ENCODE measurements around the gene TREM1.

The TREM1 gene

DNA sequence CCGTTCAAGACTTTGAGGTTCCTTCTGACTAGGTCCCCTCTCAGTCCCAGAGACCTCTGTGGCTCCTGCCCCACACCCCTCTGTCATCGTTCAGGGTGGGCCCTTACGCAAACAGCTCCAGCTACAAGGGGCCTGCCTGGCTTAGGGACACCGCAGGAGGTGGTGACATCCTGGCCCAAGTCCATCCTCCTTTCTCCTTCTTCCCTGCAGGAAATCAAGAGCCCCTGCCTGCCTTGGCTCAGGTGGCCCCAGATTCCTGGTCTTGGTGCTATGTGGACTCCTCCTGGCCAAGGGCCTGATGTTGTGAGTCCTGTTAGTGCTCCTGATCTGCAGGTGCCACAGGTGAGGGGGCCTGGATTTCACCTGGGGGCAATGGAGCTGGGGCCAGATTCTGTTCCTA lies 50.2 kb downstream of the TREM1 start:
- no peak overlapping the region for H3K4me3 ChIP-seq (ENCODE audit: low read depth, low read length)
- TF ChIP-seq, protein P1, sequence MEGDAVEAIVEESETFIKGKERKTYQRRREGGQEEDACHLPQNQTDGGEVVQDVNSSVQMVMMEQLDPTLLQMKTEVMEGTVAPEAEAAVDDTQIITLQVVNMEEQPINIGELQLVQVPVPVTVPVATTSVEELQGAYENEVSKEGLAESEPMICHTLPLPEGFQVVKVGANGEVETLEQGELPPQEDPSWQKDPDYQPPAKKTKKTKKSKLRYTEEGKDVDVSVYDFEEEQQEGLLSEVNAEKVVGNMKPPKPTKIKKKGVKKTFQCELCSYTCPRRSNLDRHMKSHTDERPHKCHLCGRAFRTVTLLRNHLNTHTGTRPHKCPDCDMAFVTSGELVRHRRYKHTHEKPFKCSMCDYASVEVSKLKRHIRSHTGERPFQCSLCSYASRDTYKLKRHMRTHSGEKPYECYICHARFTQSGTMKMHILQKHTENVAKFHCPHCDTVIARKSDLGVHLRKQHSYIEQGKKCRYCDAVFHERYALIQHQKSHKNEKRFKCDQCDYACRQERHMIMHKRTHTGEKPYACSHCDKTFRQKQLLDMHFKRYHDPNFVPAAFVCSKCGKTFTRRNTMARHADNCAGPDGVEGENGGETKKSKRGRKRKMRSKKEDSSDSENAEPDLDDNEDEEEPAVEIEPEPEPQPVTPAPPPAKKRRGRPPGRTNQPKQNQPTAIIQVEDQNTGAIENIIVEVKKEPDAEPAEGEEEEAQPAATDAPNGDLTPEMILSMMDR (IDR thresholded peaks at IDR 0.05; ENCODE audit: insufficient read depth, low read depth, low read length, missing control alignments), result no peak
- DNase-seq (ENCODE audit: low read depth), result no peak

DNA sequence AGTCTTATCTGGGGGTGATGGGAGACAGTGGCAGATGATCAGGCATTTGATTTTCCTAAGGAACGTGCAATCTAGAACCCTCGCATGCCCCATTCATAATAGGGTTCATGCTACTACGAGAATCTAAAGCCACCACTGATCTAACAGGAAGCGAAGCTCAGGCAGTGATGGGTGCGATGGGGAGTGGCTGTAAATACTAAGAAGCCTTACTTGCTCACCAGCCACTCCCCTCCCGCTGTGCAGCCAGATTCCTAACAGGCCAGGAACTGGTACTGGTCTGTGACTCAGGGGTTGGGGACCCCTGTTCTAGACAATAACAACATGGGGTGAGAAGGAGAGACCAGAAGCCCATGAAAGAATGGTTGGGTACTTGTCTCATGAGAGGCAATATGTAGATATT lies 53.8 kb downstream of the TREM1 start:
- no peak overlapping the region for H3K4me3 ChIP-seq (ENCODE audit: low read depth, low read length)
- TF ChIP-seq, protein P1 (IDR thresholded peaks at IDR 0.05; ENCODE audit: insufficient read depth, low read depth, low read length, missing control alignments), result no peak
- no peak for DNase-seq (ENCODE audit: low read depth)

DNA sequence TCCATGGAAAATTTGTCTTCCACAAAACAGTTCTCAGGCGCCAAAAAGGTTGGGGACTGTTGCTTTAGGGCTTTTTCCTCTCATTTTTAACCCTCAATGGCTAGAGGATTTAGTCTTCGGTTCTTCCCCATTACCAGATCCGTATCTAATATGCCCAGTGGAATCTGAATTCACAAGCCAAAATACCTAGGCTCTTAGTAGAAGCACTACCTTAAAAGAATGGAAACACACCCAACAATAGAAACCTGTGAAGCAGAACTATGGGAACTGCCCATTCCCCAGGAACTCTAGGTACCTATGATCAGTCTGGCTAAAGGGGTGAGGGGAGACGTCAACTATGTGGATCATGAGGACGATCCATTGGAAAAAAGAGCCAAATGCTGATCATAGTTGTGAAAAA lies 55.2 kb downstream of the TREM1 start:
- no peak for DNase-seq (ENCODE audit: low read depth)
- H3K4me3 ChIP-seq (ENCODE audit: low read depth, low read length), result no peak overlapping the region
- TF ChIP-seq, protein P1 (IDR thresholded peaks at IDR 0.05; ENCODE audit: insufficient read depth, low read depth, low read length, missing control alignments), result no peak

DNA sequence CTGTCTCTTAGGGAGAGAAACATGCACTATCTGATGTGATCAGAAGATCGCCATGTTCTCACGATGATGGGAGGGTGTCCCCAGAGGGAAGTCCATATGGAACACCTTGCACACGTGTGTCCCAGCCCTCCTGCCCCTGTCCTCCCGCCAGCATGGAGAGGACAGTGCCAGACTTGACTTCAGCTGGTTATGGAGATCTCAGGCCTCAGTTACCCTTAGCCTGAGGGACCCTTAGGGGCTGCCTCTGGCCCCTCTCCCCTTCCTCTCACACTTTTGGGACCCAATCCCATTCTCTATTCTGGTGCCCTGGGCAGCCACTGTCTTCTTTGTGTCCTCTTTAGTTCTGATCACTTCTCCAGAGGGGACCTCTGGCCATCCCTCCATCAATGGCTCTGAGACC lies 56.8 kb downstream of the TREM1 start:
- TF ChIP-seq, protein P1 (IDR thresholded peaks at IDR 0.05; ENCODE audit: insufficient read depth, low read depth, low read length, missing control alignments), result no peak
- H3K4me3 ChIP-seq (ENCODE audit: low read depth, low read length), result no peak overlapping the region
- no peak for DNase-seq (ENCODE audit: low read depth)

DNA sequence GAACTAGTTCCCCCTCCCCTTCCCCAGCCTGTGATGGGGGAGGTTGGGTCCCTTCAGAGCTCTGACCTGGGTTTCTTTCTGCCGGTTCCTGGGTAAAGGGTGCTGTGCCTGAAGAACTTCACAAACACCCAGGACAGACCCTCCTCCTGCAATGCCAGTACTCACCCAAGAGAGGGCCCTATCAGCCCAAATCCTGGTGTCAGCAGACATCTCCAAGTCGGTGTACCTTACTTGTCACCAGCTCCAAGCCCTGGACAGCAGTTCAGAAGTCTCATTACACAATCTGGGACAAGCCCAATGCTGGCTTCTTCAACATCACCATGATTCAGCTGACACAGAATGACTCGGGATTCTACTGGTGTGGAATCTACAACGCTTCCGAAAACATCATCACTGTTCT lies 57.9 kb downstream of the TREM1 start:
- peak; percentile 27 for DNase-seq (ENCODE audit: low read depth)
- TF ChIP-seq, protein P1 (IDR thresholded peaks at IDR 0.05; ENCODE audit: insufficient read depth, low read depth, low read length, missing control alignments), result no peak
- H3K4me3 ChIP-seq (ENCODE audit: low read depth, low read length), result no peak overlapping the region

DNA sequence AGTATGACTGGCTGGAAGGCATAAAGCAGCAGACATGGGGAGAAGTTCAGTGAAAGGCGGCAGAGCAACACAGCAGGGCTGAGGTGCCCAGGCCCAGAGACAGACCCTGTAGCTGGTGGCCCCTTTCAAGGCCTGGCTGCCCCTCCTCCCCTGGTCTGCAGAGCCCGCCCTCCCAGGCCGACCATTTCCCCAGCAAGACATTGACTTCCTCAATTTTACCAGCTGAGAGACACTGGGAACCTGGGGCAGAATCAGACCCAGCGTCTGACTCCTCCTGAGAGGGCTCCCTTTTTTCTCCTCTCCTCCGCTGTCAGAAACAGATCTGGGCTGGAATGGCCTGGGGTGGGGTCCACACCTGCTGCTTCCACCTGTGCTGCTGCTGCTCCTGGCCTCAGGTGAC lies 58.4 kb downstream of the TREM1 start, which contains the start of gene TREML4:
Gene TREML4, plus strand, starts transcription at position 254 of the 400 bp plus-strand sequence. Its CDS starts 79 bp downstream, at position 333.
- no peak within 1 kb of the TSS for H3K4me3 ChIP-seq (ENCODE audit: low read depth, low read length)
- TF ChIP-seq, protein P1 (IDR thresholded peaks at IDR 0.05; ENCODE audit: insufficient read depth, low read depth, low read length, missing control alignments), result no peak
- DNase-seq (ENCODE audit: low read depth), result no peak

DNA sequence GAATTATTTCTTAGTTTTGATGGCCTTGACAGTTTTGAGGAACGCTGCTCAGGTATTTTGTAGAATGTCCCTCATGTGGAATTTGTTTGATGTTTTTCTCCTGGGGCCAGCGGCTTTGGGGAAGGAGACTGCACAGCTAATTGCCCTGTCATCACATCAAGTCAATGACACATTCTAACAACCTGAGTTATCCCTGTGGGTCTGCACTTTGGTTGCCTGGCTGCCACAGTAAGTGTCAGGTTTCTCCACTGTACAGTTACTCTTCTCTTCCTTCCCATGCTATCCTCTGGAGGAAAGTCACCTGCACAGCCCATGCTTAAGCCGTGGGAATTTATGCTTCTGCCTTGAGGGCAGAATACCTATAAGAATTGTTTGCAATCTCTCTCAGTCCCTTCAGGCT lies 59.7 kb downstream of the TREM1 start:
- TF ChIP-seq, protein P1 (IDR thresholded peaks at IDR 0.05; ENCODE audit: insufficient read depth, low read depth, low read length, missing control alignments), result no peak
- no peak overlapping the region for H3K4me3 ChIP-seq (ENCODE audit: low read depth, low read length)
- no peak for DNase-seq (ENCODE audit: low read depth)

Data from GM12865 (cell line).